GM12801 (cell line): ENCODE results near the gene PTPRG.

ENCODE experiments used
- TF ChIP-seq, protein P1 (sequence below): IDR thresholded peaks from one replicate; pipeline ENCODE4 v1.5.1; 2011; ENCODE audit warnings: control low read depth; ENCODE audit not compliant: insufficient read length; ENCODE audit errors: extremely low read depth

PTPRG gene

GRCh38 chr3:61667814-61668213 is 106.4 kb downstream of the PTPRG start:
- TF ChIP-seq, protein P1, sequence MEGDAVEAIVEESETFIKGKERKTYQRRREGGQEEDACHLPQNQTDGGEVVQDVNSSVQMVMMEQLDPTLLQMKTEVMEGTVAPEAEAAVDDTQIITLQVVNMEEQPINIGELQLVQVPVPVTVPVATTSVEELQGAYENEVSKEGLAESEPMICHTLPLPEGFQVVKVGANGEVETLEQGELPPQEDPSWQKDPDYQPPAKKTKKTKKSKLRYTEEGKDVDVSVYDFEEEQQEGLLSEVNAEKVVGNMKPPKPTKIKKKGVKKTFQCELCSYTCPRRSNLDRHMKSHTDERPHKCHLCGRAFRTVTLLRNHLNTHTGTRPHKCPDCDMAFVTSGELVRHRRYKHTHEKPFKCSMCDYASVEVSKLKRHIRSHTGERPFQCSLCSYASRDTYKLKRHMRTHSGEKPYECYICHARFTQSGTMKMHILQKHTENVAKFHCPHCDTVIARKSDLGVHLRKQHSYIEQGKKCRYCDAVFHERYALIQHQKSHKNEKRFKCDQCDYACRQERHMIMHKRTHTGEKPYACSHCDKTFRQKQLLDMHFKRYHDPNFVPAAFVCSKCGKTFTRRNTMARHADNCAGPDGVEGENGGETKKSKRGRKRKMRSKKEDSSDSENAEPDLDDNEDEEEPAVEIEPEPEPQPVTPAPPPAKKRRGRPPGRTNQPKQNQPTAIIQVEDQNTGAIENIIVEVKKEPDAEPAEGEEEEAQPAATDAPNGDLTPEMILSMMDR: no peak

DNA sequence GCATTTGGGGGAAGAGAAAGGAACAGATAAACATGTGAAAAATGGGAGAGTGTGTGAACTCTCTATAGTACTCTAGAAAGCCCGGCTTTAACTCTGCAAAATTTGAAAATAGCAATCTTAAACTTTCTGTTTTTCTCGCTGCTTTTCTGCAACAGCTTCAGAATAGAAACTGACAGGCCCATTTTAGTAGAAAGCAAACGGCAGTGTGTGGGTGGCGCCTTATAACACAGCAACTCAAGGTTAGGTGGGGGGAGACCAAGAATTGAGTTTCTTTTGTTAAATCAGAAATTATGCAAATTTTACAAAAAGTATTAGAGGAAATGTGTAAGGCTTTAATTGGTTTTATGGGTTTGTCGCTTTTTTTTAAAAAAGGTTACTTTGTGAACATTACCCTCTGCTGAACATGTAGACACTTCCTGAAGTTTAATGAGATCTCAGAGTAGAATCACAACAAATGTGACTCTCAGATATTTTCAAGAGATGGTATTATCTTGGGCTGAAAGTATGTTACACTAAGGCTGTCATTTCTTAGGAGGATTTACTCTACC is 107.0 kb downstream of the PTPRG start:
- TF ChIP-seq, protein P1: no peak

- TF ChIP-seq, protein P1: no peak
Measured at GRCh38 chr3:61669203-61669602, 107.8 kb downstream of the PTPRG start.

GRCh38 chr3:61669668-61670299 is 108.4 kb downstream of the PTPRG start:
- TF ChIP-seq, protein P1: no peak

- TF ChIP-seq, protein P1: no peak
Measured at GRCh38 chr3:61673651-61674050, 112.3 kb downstream of the PTPRG start.

DNA sequence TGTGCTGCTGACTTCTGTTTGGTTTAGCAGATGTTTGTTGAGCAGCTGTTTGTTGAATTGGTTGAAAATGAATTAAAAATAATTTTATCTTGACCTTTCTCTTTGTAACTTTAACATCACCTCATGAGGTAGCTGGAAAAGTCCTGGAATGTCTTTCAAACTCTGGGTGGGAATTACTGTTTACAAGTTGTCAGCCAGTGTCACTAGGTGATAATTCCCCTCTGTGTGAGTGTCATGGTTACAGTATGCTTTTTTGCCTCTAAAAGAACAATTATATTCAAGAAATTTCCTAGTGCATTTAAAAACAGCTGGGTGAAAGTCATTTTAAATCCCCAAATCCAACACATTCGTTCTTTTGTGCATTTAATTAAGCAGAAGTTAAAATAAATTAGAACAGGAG is 113.2 kb downstream of the PTPRG start:
- TF ChIP-seq, protein P1: no peak

DNA sequence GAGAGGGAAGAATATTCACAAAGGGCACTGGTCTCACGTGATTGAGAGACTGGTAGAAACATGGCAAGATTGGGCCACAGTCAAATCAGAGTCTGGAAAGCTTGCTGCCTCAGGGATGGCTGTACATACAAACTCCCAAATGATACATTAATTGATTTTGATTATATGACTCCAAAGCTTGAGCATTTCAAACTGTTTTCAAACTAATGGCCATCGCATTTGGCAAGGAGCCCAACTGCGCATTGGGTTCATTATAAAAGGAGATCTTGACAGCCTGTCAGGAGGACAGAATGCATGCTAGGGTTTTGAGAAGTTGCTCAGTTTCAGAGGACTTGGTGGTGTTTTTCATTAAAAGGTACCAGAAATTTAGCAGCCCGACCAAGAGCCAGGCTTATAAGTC is 117.7 kb downstream of the PTPRG start:
- TF ChIP-seq, protein P1: no peak
